ENCODE data around the gene TEAD1.

The TEAD1 gene

DNA sequence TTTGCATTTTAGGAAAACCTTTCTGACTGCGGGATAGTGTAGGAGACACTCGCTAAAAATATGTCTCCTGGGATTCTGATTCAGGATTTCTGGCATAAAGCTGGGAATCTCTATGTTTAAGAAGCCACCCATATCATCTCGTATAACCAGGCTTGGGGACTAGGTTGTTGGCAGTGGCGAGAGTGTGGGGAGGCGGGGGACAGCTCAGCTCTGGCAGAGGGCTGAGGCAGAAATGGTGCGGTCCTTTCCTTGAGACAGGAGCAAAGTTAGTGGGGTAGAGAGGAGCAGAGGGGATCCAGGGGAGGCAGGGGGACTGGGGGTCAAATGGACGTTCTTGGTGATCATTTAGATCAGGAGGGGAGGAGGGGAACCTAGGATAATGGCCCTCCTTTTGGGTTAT, 74.3 kb downstream of the TEAD1 start:
- TF ChIP-seq TAF1 (IDR thresholded peaks at IDR 0.05; ENCODE audit: borderline replicate concordance, insufficient read depth, low read length) (no peak), FOXP2 (optimal IDR thresholded peaks at IDR 0.05; ENCODE audit: borderline replicate concordance, extremely low read depth, extremely low read length, insufficient read depth) (no peak), SIN3A (IDR thresholded peaks at IDR 0.05; ENCODE audit: borderline replicate concordance, insufficient read depth, low read length) (no peak), POLR2AphosphoS5 (IDR thresholded peaks at IDR 0.05; ENCODE audit: low read depth, low read length) (no peak)
- TF ChIP-seq, protein P1, sequence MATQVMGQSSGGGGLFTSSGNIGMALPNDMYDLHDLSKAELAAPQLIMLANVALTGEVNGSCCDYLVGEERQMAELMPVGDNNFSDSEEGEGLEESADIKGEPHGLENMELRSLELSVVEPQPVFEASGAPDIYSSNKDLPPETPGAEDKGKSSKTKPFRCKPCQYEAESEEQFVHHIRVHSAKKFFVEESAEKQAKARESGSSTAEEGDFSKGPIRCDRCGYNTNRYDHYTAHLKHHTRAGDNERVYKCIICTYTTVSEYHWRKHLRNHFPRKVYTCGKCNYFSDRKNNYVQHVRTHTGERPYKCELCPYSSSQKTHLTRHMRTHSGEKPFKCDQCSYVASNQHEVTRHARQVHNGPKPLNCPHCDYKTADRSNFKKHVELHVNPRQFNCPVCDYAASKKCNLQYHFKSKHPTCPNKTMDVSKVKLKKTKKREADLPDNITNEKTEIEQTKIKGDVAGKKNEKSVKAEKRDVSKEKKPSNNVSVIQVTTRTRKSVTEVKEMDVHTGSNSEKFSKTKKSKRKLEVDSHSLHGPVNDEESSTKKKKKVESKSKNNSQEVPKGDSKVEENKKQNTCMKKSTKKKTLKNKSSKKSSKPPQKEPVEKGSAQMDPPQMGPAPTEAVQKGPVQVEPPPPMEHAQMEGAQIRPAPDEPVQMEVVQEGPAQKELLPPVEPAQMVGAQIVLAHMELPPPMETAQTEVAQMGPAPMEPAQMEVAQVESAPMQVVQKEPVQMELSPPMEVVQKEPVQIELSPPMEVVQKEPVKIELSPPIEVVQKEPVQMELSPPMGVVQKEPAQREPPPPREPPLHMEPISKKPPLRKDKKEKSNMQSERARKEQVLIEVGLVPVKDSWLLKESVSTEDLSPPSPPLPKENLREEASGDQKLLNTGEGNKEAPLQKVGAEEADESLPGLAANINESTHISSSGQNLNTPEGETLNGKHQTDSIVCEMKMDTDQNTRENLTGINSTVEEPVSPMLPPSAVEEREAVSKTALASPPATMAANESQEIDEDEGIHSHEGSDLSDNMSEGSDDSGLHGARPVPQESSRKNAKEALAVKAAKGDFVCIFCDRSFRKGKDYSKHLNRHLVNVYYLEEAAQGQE (IDR thresholded peaks at IDR 0.05; ENCODE audit: insufficient read depth in 1 of 2, low read depth in 2 of 2, low read length in 2 of 2), result no peak

DNA sequence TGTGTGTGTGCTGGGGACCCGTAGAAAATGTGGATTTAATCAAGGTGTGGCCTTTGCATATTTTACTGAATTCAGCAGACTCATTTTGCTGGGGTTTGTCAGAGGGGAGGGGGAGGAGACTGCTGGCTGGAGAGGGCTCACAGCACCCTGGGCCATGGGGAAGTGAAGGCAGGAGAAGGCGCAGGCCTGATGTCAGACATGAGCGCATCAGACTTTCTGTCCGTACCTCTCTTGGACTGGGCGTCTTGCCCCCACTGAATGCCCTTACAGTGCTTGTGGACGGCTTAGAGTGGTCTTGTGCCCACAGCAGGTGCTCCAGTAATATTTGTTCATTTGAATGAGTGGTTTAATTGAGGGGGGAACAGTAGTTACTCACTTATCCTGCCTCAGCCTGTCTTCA, 75.2 kb downstream of the TEAD1 start:
- TF ChIP-seq FOXP2 (optimal IDR thresholded peaks at IDR 0.05; ENCODE audit: borderline replicate concordance, extremely low read depth, extremely low read length, insufficient read depth) (no peak), POLR2AphosphoS5 (IDR thresholded peaks at IDR 0.05; ENCODE audit: low read depth, low read length) (no peak), SIN3A (IDR thresholded peaks at IDR 0.05; ENCODE audit: borderline replicate concordance, insufficient read depth, low read length) (no peak), TAF1 (IDR thresholded peaks at IDR 0.05; ENCODE audit: borderline replicate concordance, insufficient read depth, low read length) (no peak)
- TF ChIP-seq, protein P1 (IDR thresholded peaks at IDR 0.05; ENCODE audit: insufficient read depth in 1 of 2, low read depth in 2 of 2, low read length in 2 of 2), result no peak

DNA sequence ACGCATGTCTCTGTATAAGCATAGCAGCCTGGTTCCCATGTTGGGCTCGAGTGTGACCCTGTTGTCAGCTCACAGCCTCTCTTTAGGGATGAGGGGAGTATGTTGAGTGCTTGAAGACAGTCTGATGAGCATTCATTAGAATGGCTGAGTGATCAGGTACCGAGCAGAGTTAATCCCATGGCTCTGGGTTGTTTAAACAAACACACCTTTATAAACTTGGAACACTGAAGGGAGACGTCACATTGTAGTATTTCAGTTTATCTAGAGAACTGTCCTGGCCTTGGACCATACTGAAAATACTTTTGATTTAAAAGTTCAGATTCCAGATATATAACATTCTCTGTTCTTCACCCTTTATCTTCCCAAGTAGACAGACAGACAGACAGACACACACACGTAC, 76.0 kb downstream of the TEAD1 start:
- TF ChIP-seq SIN3A (IDR thresholded peaks at IDR 0.05; ENCODE audit: borderline replicate concordance, insufficient read depth, low read length), result no peak
- TF ChIP-seq FOXP2 (optimal IDR thresholded peaks at IDR 0.05; ENCODE audit: borderline replicate concordance, extremely low read depth, extremely low read length, insufficient read depth), result no peak
- no peak for TF ChIP-seq POLR2AphosphoS5 (IDR thresholded peaks at IDR 0.05; ENCODE audit: low read depth, low read length)
- TF ChIP-seq TAF1 (IDR thresholded peaks at IDR 0.05; ENCODE audit: borderline replicate concordance, insufficient read depth, low read length), result no peak
- TF ChIP-seq, protein P1 (IDR thresholded peaks at IDR 0.05; ENCODE audit: insufficient read depth in 1 of 2, low read depth in 2 of 2, low read length in 2 of 2), result no peak

DNA sequence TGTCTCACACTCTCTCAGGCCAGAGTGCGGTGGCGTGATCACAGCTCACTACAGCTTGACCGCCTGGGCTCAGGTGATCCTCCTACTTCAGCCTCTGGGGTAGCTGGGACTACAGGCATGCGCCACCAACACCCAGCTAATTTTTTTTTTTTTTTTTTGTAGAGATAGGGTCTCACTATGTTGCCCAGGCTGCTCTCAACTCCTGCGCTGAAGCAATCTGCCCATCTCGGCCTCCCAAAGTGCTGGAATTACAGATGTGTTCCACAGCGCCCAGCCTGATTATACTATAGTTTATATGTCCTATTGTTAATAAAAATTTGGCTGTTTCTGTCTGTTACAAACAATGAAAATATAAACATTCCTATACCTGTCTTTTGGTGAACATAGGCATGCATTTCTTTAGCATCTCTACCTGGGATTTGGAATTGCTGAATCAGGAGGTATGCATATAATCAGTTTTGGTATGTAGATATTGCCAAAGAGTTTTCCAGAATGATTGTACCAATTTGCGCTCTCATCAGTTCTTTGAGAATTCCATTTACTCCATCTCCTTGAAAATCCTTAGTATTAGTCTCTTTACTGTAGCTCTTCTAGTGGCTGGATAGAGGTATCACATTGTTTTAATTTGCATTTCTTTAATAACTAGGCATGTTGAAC, 78.8 kb downstream of the TEAD1 start:
- TF ChIP-seq, protein P1 (IDR thresholded peaks at IDR 0.05; ENCODE audit: insufficient read depth in 1 of 2, low read depth in 2 of 2, low read length in 2 of 2), result no peak
- TF ChIP-seq TAF1 (IDR thresholded peaks at IDR 0.05; ENCODE audit: borderline replicate concordance, insufficient read depth, low read length) (no peak), FOXP2 (optimal IDR thresholded peaks at IDR 0.05; ENCODE audit: borderline replicate concordance, extremely low read depth, extremely low read length, insufficient read depth) (no peak), POLR2AphosphoS5 (IDR thresholded peaks at IDR 0.05; ENCODE audit: low read depth, low read length) (no peak)
